ENCODE measurements around the gene C12orf43. TPM values are rescaled to one million over a fixed set of nuclear protein-coding genes. Genes with fewer than 3 reads are reported as not detected.
"Not testable (repeated sequence)": the region's sequence is repeated elsewhere in the genome, so short reads cannot be mapped to it uniquely, and the experiment has no call there.

Gene C12orf43
- total RNA-seq, 1 donor = 15.2 TPM

DNA sequence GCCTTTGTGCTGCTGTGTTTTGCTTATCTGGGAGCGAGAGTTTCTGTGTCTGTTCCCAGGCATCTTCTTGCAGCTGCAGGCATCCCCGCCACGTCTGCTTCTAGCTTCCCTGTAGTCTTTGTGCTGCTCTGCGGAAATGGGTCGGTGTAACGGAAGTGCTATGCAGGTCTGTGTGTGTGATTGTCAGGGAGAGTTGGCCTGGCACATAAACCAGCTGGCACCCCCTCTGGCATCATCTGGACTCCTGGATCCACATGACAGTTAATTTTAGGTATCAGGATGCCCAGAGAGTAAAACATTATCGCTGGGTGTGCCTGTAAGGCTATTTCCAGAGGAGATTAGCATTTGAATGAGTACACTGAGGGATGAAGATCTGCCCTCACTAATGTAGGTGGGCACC lies 32.2 kb upstream of the C12orf43 start:
- Histone ChIP-seq H2AFZ (ENCODE audit: low read length) (no peak overlapping the region), H3K4me3 (ENCODE audit: insufficient read depth, low read length) (no peak overlapping the region), H3K4me1 (ENCODE audit: insufficient read depth, low read length) (no peaks in the 10 kb centered on the region), H4K20me1 (ENCODE audit: insufficient read depth, low read length) (no peaks in the 10 kb centered on the region), H3K79me2 (ENCODE audit: insufficient read depth, low read length) (no peaks in the 10 kb centered on the region), H3K27ac (ENCODE audit: low read depth, low read length) (no peak overlapping the region), H3K36me3 (ENCODE audit: insufficient read depth, low read length) (no peaks in the 10 kb centered on the region), H3K27me3 (ENCODE audit: insufficient read depth, low read length) (peaks cover 4% of the 10 kb centered on the region), H3K4me2 (ENCODE audit: insufficient read depth, low read length) (no peak overlapping the region), H3K9me3 (ENCODE audit: low read depth, low read length) (no peaks in the 10 kb centered on the region)
- TF ChIP-seq, protein P1, sequence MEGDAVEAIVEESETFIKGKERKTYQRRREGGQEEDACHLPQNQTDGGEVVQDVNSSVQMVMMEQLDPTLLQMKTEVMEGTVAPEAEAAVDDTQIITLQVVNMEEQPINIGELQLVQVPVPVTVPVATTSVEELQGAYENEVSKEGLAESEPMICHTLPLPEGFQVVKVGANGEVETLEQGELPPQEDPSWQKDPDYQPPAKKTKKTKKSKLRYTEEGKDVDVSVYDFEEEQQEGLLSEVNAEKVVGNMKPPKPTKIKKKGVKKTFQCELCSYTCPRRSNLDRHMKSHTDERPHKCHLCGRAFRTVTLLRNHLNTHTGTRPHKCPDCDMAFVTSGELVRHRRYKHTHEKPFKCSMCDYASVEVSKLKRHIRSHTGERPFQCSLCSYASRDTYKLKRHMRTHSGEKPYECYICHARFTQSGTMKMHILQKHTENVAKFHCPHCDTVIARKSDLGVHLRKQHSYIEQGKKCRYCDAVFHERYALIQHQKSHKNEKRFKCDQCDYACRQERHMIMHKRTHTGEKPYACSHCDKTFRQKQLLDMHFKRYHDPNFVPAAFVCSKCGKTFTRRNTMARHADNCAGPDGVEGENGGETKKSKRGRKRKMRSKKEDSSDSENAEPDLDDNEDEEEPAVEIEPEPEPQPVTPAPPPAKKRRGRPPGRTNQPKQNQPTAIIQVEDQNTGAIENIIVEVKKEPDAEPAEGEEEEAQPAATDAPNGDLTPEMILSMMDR (IDR thresholded peaks at IDR 0.05; ENCODE audit: extremely low read depth, low read depth, low read length) = no peak
- DNase-seq (ENCODE audit: insufficient read length, low spot score, missing footprints) = no peak

GRCh38 chr12:121047400-121047799 lies 31.1 kb upstream of the C12orf43 start:
- not testable (repeated sequence) for H3K27ac ChIP-seq (ENCODE audit: low read depth, low read length); H3K27me3 ChIP-seq (ENCODE audit: insufficient read depth, low read length); H3K4me2 ChIP-seq (ENCODE audit: insufficient read depth, low read length); H3K9me3 ChIP-seq (ENCODE audit: low read depth, low read length); H3K79me2 ChIP-seq (ENCODE audit: insufficient read depth, low read length); H2AFZ ChIP-seq (ENCODE audit: low read length); H4K20me1 ChIP-seq (ENCODE audit: insufficient read depth, low read length); H3K4me3 ChIP-seq (ENCODE audit: insufficient read depth, low read length); H3K36me3 ChIP-seq (ENCODE audit: insufficient read depth, low read length); H3K4me1 ChIP-seq (ENCODE audit: insufficient read depth, low read length); DNase-seq (ENCODE audit: insufficient read length, low spot score, missing footprints)

GRCh38 chr12:121043067-121043466 lies 26.8 kb upstream of the C12orf43 start:
- TF ChIP-seq, protein P1 (IDR thresholded peaks at IDR 0.05; ENCODE audit: extremely low read depth, low read depth, low read length) = no peak
- no peak for DNase-seq (ENCODE audit: insufficient read length, low spot score, missing footprints)
- no peak overlapping the region for H3K27ac ChIP-seq (ENCODE audit: low read depth, low read length)

DNA sequence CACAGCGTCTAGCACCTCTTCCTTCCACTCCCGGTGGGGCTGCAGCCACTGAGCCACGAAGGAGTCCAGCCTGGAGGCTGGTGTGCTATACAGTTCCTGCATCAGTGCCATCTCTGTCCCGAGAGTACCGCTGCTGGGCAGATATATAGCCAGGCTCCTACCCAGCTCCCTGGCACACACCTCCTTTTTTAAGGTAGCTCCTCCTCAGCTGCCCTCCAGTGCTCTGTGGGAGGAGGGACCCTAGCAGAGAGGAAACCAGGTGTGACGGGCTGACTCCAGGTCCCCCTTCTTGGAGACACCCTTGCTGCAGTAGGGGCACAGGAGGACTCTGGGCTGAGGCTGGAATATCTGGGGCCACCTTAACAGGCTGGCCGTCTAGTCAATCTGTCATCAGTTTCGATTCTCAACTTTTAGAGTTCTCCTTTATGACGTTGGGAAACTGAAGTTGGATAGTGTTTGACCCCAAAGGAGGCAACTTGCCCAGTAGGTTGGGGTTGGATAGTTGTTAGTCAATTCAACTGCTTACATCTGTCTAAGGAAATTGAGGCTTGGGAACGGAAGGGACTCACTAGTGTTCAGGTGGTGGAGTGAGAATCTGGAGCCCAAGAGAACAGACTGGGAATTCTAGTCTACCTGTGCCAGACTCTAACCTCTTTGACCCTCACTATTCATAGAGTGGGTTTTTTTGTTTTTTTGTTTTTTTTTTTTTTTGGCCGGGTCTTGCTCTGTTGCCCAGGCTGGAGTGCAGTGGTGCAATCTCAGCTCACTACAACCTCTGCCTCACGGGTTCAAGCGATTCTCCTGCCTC lies 22.8 kb upstream of the C12orf43 start, which contains the start of gene OASL:
OASL (minus strand) TSS at position 386 of the 808 bp plus-strand sequence; CDS start at position 111, 275 bp downstream.
- TF ChIP-seq, protein P1 (IDR thresholded peaks at IDR 0.05; ENCODE audit: extremely low read depth, low read depth, low read length) = no peak
- Histone ChIP-seq H3K4me3 (ENCODE audit: insufficient read depth, low read length) (peak within 1 kb of the TSS; percentile 76), H2AFZ (ENCODE audit: low read length) (peak within 1 kb of the TSS; percentile 98), H3K36me3 (ENCODE audit: insufficient read depth, low read length) (no peaks in the 10 kb centered on the region), H3K9me3 (ENCODE audit: low read depth, low read length) (no peaks in the 10 kb centered on the region), H4K20me1 (ENCODE audit: insufficient read depth, low read length) (no peaks in the 10 kb centered on the region), H3K27me3 (ENCODE audit: insufficient read depth, low read length) (no peaks in the 10 kb centered on the region), H3K27ac (ENCODE audit: low read depth, low read length) (peak within 1 kb of the TSS; percentile 61), H3K4me1 (ENCODE audit: insufficient read depth, low read length) (peaks cover 36% of the 10 kb centered on the region), H3K79me2 (ENCODE audit: insufficient read depth, low read length) (no peaks in the 10 kb centered on the region), H3K4me2 (ENCODE audit: insufficient read depth, low read length) (peak within 1 kb of the TSS; percentile 98)
- peak; percentile 83 for DNase-seq (ENCODE audit: insufficient read length, low spot score, missing footprints)

More at GRCh38 chr12:121043067-121043466, 26.8 kb upstream of the C12orf43 start:
- Histone ChIP-seq H3K9me3 (ENCODE audit: low read depth, low read length) (no peaks in the 10 kb centered on the region), H2AFZ (ENCODE audit: low read length) (no peak overlapping the region), H3K36me3 (ENCODE audit: insufficient read depth, low read length) (no peaks in the 10 kb centered on the region), H3K4me2 (ENCODE audit: insufficient read depth, low read length) (no peak overlapping the region), H3K27me3 (ENCODE audit: insufficient read depth, low read length) (peaks cover 4% of the 10 kb centered on the region), H3K4me1 (ENCODE audit: insufficient read depth, low read length) (peaks cover 8% of the 10 kb centered on the region), H4K20me1 (ENCODE audit: insufficient read depth, low read length) (no peaks in the 10 kb centered on the region), H3K79me2 (ENCODE audit: insufficient read depth, low read length) (no peaks in the 10 kb centered on the region), H3K4me3 (ENCODE audit: insufficient read depth, low read length) (no peak overlapping the region)
